ENCODE measurements around the gene LMO4. TPM values are rescaled to one million over a fixed set of nuclear protein-coding genes. Genes with fewer than 3 reads are reported as not detected.

Gene LMO4
- total RNA-seq, 3 donors from 2014 or later: 34.4 to 67.5 (median 39.3) TPM

DNA sequence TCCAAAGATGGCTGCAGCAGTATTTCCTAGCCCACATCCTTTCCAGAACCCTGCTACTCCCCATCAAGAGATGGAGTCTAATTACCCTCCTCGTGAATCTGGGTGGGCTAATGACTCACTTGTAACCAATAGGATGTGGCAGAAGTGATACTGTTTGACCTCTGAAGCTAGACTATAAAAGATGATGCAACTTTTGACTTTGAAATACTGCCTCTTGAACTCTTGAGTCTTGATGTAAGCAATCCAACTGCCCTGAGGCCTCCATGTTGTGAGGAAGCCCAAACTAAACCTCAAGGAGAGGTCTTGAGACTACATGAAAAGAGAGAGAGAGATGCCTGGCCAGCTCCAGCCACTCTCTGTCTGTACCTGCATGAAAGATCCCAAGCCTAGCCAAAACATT, 29.5 kb downstream of the LMO4 start:
- H3K27ac ChIP-seq: no peak overlapping the region
- no peak overlapping the region for H3K4me3 ChIP-seq
- intact Hi-C loops (cut with DNase I; ENCODE audit: low total_unique reads): no loop called here
- no peaks in the 10 kb centered on the region for H3K9me3 ChIP-seq
- H3K4me1 ChIP-seq: no peaks in the 10 kb centered on the region
- no peaks in the 10 kb centered on the region for H3K36me3 ChIP-seq
- TF ChIP-seq, protein P1, sequence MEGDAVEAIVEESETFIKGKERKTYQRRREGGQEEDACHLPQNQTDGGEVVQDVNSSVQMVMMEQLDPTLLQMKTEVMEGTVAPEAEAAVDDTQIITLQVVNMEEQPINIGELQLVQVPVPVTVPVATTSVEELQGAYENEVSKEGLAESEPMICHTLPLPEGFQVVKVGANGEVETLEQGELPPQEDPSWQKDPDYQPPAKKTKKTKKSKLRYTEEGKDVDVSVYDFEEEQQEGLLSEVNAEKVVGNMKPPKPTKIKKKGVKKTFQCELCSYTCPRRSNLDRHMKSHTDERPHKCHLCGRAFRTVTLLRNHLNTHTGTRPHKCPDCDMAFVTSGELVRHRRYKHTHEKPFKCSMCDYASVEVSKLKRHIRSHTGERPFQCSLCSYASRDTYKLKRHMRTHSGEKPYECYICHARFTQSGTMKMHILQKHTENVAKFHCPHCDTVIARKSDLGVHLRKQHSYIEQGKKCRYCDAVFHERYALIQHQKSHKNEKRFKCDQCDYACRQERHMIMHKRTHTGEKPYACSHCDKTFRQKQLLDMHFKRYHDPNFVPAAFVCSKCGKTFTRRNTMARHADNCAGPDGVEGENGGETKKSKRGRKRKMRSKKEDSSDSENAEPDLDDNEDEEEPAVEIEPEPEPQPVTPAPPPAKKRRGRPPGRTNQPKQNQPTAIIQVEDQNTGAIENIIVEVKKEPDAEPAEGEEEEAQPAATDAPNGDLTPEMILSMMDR (IDR thresholded peaks at IDR 0.05): no peak
- TF ChIP-seq POLR2AphosphoS5 (IDR thresholded peaks at IDR 0.05): no peak
- TF ChIP-seq POLR2A (IDR thresholded peaks at IDR 0.05): no peak
- H3K27me3 ChIP-seq: no peaks in the 10 kb centered on the region
- no peak for DNase-seq (ENCODE audit: low spot score in 2 of 2)

- Histone ChIP-seq H3K9me3 (no peaks in the 10 kb centered on the region), H3K36me3 (no peaks in the 10 kb centered on the region), H3K27me3 (no peaks in the 10 kb centered on the region), H3K27ac (no peak overlapping the region), H3K4me1 (no peaks in the 10 kb centered on the region), H3K4me3 (no peak overlapping the region)
- no peak for DNase-seq (ENCODE audit: low spot score in 2 of 2)
- intact Hi-C loops (cut with DNase I; ENCODE audit: low total_unique reads): no loop called here
- TF ChIP-seq POLR2AphosphoS5 (IDR thresholded peaks at IDR 0.05): no peak
- TF ChIP-seq, protein P1 (IDR thresholded peaks at IDR 0.05): no peak
- no peak for TF ChIP-seq POLR2A (IDR thresholded peaks at IDR 0.05)
These were observed 30.9 kb downstream of the LMO4 start for GRCh38 chr1:87359586-87359985.

GRCh38 chr1:87362063-87362833, 33.6 kb downstream of the LMO4 start:
- Histone ChIP-seq H3K4me3 (no peak overlapping the region), H3K27ac (no peak overlapping the region), H3K9me3 (no peaks in the 10 kb centered on the region), H3K4me1 (no peaks in the 10 kb centered on the region), H3K27me3 (no peaks in the 10 kb centered on the region), H3K36me3 (no peaks in the 10 kb centered on the region)
- no peak for DNase-seq (ENCODE audit: low spot score in 2 of 2)
- TF ChIP-seq POLR2A (IDR thresholded peaks at IDR 0.05): no peak
- TF ChIP-seq, protein P1 (IDR thresholded peaks at IDR 0.05): no peak
- TF ChIP-seq POLR2AphosphoS5 (IDR thresholded peaks at IDR 0.05): no peak
- intact Hi-C loops (cut with DNase I; ENCODE audit: low total_unique reads): no loop called here

- Histone ChIP-seq H3K27ac (no peak overlapping the region), H3K4me1 (no peaks in the 10 kb centered on the region), H3K36me3 (no peaks in the 10 kb centered on the region), H3K9me3 (no peaks in the 10 kb centered on the region), H3K27me3 (no peaks in the 10 kb centered on the region), H3K4me3 (no peak overlapping the region)
- TF ChIP-seq, protein P1 (IDR thresholded peaks at IDR 0.05): no peak
- TF ChIP-seq POLR2A (IDR thresholded peaks at IDR 0.05) (no peak), POLR2AphosphoS5 (IDR thresholded peaks at IDR 0.05) (no peak)
- DNase-seq (ENCODE audit: low spot score in 2 of 2): no peak
- intact Hi-C loops (cut with DNase I; ENCODE audit: low total_unique reads): no loop called here
These were observed 34.2 kb downstream of the LMO4 start for GRCh38 chr1:87362834-87363426.

- TF ChIP-seq POLR2AphosphoS5 (IDR thresholded peaks at IDR 0.05) (no peak), POLR2A (IDR thresholded peaks at IDR 0.05) (no peak)
- TF ChIP-seq, protein P1 (IDR thresholded peaks at IDR 0.05): no peak
- Histone ChIP-seq H3K36me3 (no peaks in the 10 kb centered on the region), H3K27ac (no peak overlapping the region), H3K9me3 (no peaks in the 10 kb centered on the region), H3K4me3 (no peak overlapping the region), H3K4me1 (no peaks in the 10 kb centered on the region), H3K27me3 (no peaks in the 10 kb centered on the region)
- intact Hi-C loops (cut with DNase I; ENCODE audit: low total_unique reads): no loop called here
- no peak for DNase-seq (ENCODE audit: low spot score in 2 of 2)
These were observed 38.9 kb downstream of the LMO4 start for GRCh38 chr1:87367549-87367948.
